HL-60 (cell line): Measurements from ENCODE around the gene PEX11B.

Experiments used
- DNase-seq, 2 experiments: peaks; one replicate each; pipeline ENCODE4 v3.0.0-alpha.2; 2010 to 2020; ENCODE audit warnings: low read depth in 1 of 2, low spot score in 1 of 2
- H3K27ac ChIP-seq: fragments of 250-450 bp; sonication (Bioruptor Pico); replicated peaks from 2 replicates; pipeline ENCODE4 v1.5.1; 2020; ENCODE audit warnings: mild to moderate bottlenecking, moderate library complexity
- H3K27me3 ChIP-seq: fragments of 250-450 bp; sonication (Bioruptor Pico); 2 replicates; pipeline ENCODE4 v1.5.1; 2021; ENCODE audit warnings: mild to moderate bottlenecking, moderate library complexity; ENCODE audit not compliant: insufficient read depth, poor library complexity, severe bottlenecking
- H3K4me3 ChIP-seq: replicated peaks from 2 replicates; pipeline ENCODE4 v1.5.1; 2011; ENCODE audit warnings: mild to moderate bottlenecking, control low read depth, low read length; ENCODE audit not compliant: insufficient read depth
- GABPA ChIP-seq: IDR thresholded peaks from 2 replicates; pipeline ENCODE4 v1.6.1; 2012; ENCODE audit warnings: low read depth
- POLR2AphosphoS5 ChIP-seq: IDR thresholded peaks from 2 replicates; pipeline ENCODE4 v1.6.1; 2012; ENCODE audit warnings: low read depth
- SPI1 ChIP-seq: IDR thresholded peaks from 2 replicates; pipeline ENCODE4 v1.6.1; 2012; ENCODE audit warnings: low read depth, mild to moderate bottlenecking, borderline replicate concordance
- TF ChIP-seq, protein P1 (sequence below): IDR thresholded peaks from 2 replicates; pipeline ENCODE4 v1.6.1; 2012; ENCODE audit warnings: low read depth; ENCODE audit not compliant: insufficient replicate concordance
- TF ChIP-seq, protein P2 (sequence below): IDR thresholded peaks from one replicate; pipeline ENCODE4 v1.5.1; 2011; ENCODE audit warnings: low read length, control low read depth, inconsistent platforms; ENCODE audit not compliant: insufficient read depth

The PEX11B gene

DNA sequence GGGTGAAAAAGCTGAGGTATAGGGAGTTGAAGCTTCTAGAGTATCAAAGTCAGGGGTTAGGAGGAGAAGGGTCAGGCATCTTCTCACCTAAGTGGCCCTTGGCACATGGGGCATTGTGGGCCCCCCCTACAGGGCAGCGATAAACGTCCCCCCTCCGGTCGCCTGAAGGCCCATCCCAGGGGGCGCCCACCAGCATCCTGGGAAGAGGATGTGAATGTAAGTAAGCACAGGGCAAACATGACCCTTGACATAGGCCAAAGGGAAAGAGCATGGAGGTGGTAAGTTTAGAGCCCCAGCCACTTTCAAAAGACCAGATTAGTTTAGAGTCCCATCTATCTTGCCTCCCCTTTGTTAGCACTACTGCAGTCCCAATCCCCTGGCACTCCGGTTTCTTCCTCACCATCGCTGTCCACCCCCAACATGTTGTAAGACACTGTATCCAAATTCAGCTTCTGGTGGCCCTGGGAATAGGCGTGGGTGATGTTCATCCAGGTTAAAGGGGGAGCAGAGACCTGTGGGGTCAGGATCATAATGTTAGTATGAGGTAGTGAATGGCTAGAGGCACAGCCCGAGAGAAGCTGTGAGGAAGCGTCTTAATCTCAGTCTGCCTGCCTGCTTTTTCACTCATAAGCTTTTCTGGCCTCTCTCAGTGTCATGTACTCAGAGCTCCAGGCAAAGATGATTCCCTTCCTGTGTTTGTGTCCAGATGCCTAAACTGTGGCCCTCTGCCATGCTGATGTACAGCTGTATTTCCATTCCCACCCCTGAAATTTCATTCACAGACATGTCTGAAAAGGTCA is 11.4 kb downstream of the PEX11B start:
- no peak overlapping the region for H3K27ac ChIP-seq
- no peak overlapping the region for H3K4me3 ChIP-seq
- no peak for DNase-seq
- H3K27me3 ChIP-seq = no peaks in the 10 kb centered on the region
- no peak for TF ChIP-seq SPI1
- TF ChIP-seq, protein P1, sequence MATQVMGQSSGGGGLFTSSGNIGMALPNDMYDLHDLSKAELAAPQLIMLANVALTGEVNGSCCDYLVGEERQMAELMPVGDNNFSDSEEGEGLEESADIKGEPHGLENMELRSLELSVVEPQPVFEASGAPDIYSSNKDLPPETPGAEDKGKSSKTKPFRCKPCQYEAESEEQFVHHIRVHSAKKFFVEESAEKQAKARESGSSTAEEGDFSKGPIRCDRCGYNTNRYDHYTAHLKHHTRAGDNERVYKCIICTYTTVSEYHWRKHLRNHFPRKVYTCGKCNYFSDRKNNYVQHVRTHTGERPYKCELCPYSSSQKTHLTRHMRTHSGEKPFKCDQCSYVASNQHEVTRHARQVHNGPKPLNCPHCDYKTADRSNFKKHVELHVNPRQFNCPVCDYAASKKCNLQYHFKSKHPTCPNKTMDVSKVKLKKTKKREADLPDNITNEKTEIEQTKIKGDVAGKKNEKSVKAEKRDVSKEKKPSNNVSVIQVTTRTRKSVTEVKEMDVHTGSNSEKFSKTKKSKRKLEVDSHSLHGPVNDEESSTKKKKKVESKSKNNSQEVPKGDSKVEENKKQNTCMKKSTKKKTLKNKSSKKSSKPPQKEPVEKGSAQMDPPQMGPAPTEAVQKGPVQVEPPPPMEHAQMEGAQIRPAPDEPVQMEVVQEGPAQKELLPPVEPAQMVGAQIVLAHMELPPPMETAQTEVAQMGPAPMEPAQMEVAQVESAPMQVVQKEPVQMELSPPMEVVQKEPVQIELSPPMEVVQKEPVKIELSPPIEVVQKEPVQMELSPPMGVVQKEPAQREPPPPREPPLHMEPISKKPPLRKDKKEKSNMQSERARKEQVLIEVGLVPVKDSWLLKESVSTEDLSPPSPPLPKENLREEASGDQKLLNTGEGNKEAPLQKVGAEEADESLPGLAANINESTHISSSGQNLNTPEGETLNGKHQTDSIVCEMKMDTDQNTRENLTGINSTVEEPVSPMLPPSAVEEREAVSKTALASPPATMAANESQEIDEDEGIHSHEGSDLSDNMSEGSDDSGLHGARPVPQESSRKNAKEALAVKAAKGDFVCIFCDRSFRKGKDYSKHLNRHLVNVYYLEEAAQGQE = no peak
- TF ChIP-seq POLR2AphosphoS5 = no peak
- no peak for TF ChIP-seq GABPA
- TF ChIP-seq, protein P2, sequence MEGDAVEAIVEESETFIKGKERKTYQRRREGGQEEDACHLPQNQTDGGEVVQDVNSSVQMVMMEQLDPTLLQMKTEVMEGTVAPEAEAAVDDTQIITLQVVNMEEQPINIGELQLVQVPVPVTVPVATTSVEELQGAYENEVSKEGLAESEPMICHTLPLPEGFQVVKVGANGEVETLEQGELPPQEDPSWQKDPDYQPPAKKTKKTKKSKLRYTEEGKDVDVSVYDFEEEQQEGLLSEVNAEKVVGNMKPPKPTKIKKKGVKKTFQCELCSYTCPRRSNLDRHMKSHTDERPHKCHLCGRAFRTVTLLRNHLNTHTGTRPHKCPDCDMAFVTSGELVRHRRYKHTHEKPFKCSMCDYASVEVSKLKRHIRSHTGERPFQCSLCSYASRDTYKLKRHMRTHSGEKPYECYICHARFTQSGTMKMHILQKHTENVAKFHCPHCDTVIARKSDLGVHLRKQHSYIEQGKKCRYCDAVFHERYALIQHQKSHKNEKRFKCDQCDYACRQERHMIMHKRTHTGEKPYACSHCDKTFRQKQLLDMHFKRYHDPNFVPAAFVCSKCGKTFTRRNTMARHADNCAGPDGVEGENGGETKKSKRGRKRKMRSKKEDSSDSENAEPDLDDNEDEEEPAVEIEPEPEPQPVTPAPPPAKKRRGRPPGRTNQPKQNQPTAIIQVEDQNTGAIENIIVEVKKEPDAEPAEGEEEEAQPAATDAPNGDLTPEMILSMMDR = no peak

DNA sequence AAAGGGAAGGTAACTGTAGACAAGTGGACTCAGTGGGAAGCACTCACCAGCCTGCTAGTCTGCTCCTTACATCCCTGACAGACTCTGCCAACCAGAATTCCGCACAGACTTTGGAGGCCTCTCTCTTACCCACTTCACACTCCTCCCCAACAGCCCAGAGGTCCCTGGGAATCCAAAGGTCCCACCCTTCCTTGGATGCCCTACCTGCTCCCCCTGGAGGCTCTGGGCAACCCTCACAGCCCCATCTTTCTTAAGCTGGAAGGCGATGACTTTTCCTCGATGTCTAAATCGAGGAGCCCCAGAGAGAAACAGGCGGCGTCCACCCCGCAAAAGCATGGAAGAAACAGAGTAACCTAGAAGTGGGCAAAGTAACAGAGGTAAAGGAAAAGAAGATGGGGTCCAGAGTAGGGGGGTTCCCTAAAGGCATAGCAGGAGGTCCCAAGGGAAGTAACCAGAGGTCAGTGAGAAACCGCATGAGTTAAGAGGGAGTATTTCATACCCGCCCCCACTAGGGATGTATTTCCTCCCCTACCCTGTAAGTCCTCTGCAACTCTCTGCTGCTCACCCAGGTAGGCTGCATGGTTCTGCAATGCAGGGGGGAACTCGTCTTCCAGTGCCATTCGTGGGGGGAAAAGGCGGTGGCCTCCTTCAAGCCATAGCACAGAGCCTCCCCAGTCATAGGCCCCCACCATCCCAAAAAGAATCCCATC is 17.1 kb downstream of the PEX11B start:
- no peak for TF ChIP-seq POLR2AphosphoS5
- TF ChIP-seq, protein P1 = no peak
- TF ChIP-seq GABPA = no peak
- TF ChIP-seq, protein P2 = no peak
- TF ChIP-seq SPI1 = no peak
- no peaks in the 10 kb centered on the region for H3K27me3 ChIP-seq
- DNase-seq = no peak
- no peak overlapping the region for H3K27ac ChIP-seq
- H3K4me3 ChIP-seq = no peak overlapping the region

DNA sequence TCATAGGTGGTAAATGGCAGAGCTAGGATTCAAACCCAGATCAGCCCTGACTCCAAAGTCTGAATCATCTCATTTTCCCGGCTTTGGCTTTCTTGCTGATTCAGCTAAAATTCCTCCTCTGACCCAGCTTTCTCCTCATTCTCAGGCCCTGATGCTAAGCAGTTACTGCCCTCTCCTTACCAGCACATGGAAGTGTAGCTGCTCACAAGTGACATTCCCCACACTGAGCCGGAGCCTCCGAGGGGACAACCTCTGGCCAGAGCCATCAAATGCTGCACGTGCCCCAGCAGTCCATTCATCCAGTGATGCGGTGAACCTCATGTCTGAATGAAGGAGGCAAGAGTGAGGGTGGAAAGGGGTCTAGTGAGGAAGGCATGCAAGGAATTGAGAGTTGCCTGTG is 19.8 kb downstream of the PEX11B start:
- Histone ChIP-seq H3K4me3 (no peak overlapping the region), H3K27ac (no peak overlapping the region), H3K27me3 (no peaks in the 10 kb centered on the region)
- DNase-seq = no peak
- TF ChIP-seq POLR2AphosphoS5 = no peak
- no peak for TF ChIP-seq GABPA
- TF ChIP-seq, protein P2 = no peak
- TF ChIP-seq SPI1 = no peak
- TF ChIP-seq, protein P1 = no peak
